HEK293 (cell line): ENCODE results near the gene HNRNPL.

ENCODE experiments used
- BCL11A ChIP-seq: fragments of 450-650 bp; formaldehyde crosslinking; IDR thresholded peaks from 2 replicates; pipeline ENCODE4 v1.5.1; 2016; ENCODE audit warnings: low read depth, missing biosample characterization, missing genetic modification characterization
- EGR2 ChIP-seq: fragments of 450-650 bp; formaldehyde crosslinking; IDR thresholded peaks from 2 replicates; pipeline ENCODE4 v1.5.1; 2016; ENCODE audit warnings: low read depth, missing biosample characterization, missing genetic modification characterization
- FEZF1 ChIP-seq: fragments of 450-650 bp; formaldehyde crosslinking; IDR thresholded peaks from 2 replicates; pipeline ENCODE4 v1.5.1; 2016; ENCODE audit warnings: missing biosample characterization, missing genetic modification characterization
- GLI4 ChIP-seq: fragments of 450-650 bp; formaldehyde crosslinking; IDR thresholded peaks from 2 replicates; pipeline ENCODE4 v1.5.1; 2016; ENCODE audit warnings: missing biosample characterization, missing genetic modification characterization
- KLF10 ChIP-seq: fragments of 450-650 bp; IDR thresholded peaks from 2 replicates; pipeline ENCODE4 v1.5.1; 2018; ENCODE audit warnings: missing biosample characterization, mild to moderate bottlenecking, missing genetic modification characterization
- KLF8 ChIP-seq: fragments of 450-650 bp; formaldehyde crosslinking; IDR thresholded peaks from 2 replicates; pipeline ENCODE4 v1.5.1; 2016; ENCODE audit warnings: missing biosample characterization, missing genetic modification characterization
- PRDM6 ChIP-seq: fragments of 450-650 bp; formaldehyde crosslinking; IDR thresholded peaks from 2 replicates; pipeline ENCODE4 v1.5.1; 2017; ENCODE audit warnings: missing biosample characterization, missing genetic modification characterization
- RBAK ChIP-seq: fragments of 450-650 bp; formaldehyde crosslinking; IDR thresholded peaks from 2 replicates; pipeline ENCODE4 v1.5.1; 2016; ENCODE audit warnings: missing biosample characterization, missing genetic modification characterization
- ZBTB48 ChIP-seq: fragments of 450-650 bp; formaldehyde crosslinking; IDR thresholded peaks from 2 replicates; pipeline ENCODE4 v1.5.1; 2016; ENCODE audit warnings: missing biosample characterization, missing genetic modification characterization
- ZBTB8A ChIP-seq: fragments of 450-650 bp; formaldehyde crosslinking; IDR thresholded peaks from 2 replicates; pipeline ENCODE4 v1.5.1; 2016; ENCODE audit warnings: missing biosample characterization, missing genetic modification characterization
- ZFP3 ChIP-seq: fragments of 450-650 bp; formaldehyde crosslinking; IDR thresholded peaks from 2 replicates; pipeline ENCODE4 v1.5.1; 2016; ENCODE audit warnings: low read depth, missing biosample characterization, missing genetic modification characterization
- ZFP69B ChIP-seq: fragments of 450-650 bp; formaldehyde crosslinking; IDR thresholded peaks from 2 replicates; pipeline ENCODE4 v1.5.1; 2016; ENCODE audit warnings: missing biosample characterization, missing genetic modification characterization
- ZNF146 ChIP-seq: fragments of 450-650 bp; formaldehyde crosslinking; IDR thresholded peaks from 2 replicates; pipeline ENCODE4 v1.5.1; 2016; ENCODE audit warnings: missing biosample characterization, missing genetic modification characterization
- ZNF223 ChIP-seq: fragments of 450-650 bp; formaldehyde crosslinking; IDR thresholded peaks from 2 replicates; pipeline ENCODE4 v1.5.1; 2016; ENCODE audit warnings: missing biosample characterization, missing genetic modification characterization
- ZNF23 ChIP-seq: fragments of 450-650 bp; formaldehyde crosslinking; IDR thresholded peaks from 2 replicates; pipeline ENCODE4 v1.5.1; 2016; ENCODE audit warnings: missing biosample characterization, missing genetic modification characterization, borderline replicate concordance
- ZNF239 ChIP-seq: fragments of 450-650 bp; formaldehyde crosslinking; IDR thresholded peaks from 2 replicates; pipeline ENCODE4 v1.5.1; 2016; ENCODE audit warnings: missing biosample characterization, missing genetic modification characterization
- ZNF266 ChIP-seq: fragments of 450-650 bp; formaldehyde crosslinking; IDR thresholded peaks from 2 replicates; pipeline ENCODE4 v1.5.1; 2016; ENCODE audit warnings: missing biosample characterization, missing genetic modification characterization, low read depth
- ZNF350 ChIP-seq: fragments of 450-650 bp; formaldehyde crosslinking; IDR thresholded peaks from 2 replicates; pipeline ENCODE4 v1.5.0; 2017; ENCODE audit warnings: missing biosample characterization, mild to moderate bottlenecking, missing genetic modification characterization
- ZNF354C ChIP-seq: fragments of 450-650 bp; formaldehyde crosslinking; IDR thresholded peaks from 2 replicates; pipeline ENCODE4 v1.5.1; 2016; ENCODE audit warnings: missing biosample characterization, missing genetic modification characterization, low read depth, borderline replicate concordance
- ZNF473 ChIP-seq: fragments of 450-650 bp; formaldehyde crosslinking; IDR thresholded peaks from 2 replicates; pipeline ENCODE4 v1.5.1; 2017; ENCODE audit warnings: missing biosample characterization, missing genetic modification characterization
- ZNF488 ChIP-seq: fragments of 450-650 bp; formaldehyde crosslinking; IDR thresholded peaks from 2 replicates; pipeline ENCODE4 v1.5.1; 2016; ENCODE audit warnings: missing biosample characterization, missing genetic modification characterization
- ZNF514 ChIP-seq: fragments of 450-650 bp; formaldehyde crosslinking; IDR thresholded peaks from 2 replicates; pipeline ENCODE4 v1.5.1; 2016; ENCODE audit warnings: missing biosample characterization, missing genetic modification characterization
- ZNF544 ChIP-seq: fragments of 450-650 bp; formaldehyde crosslinking; IDR thresholded peaks from 2 replicates; pipeline ENCODE4 v1.5.0; 2017; ENCODE audit warnings: missing biosample characterization, missing genetic modification characterization
- ZNF596 ChIP-seq: fragments of 450-650 bp; IDR thresholded peaks from 2 replicates; pipeline ENCODE4 v1.5.0; 2018; ENCODE audit warnings: missing biosample characterization, mild to moderate bottlenecking, missing genetic modification characterization, moderate library complexity
- ZNF600 ChIP-seq: fragments of 450-650 bp; formaldehyde crosslinking; IDR thresholded peaks from 2 replicates; pipeline ENCODE4 v1.5.1; 2016; ENCODE audit warnings: missing biosample characterization, missing genetic modification characterization
- ZNF624 ChIP-seq: fragments of 450-650 bp; formaldehyde crosslinking; IDR thresholded peaks from 2 replicates; pipeline ENCODE4 v1.5.1; 2017; ENCODE audit warnings: missing biosample characterization, missing genetic modification characterization
- ZNF645 ChIP-seq: fragments of 450-650 bp; formaldehyde crosslinking; IDR thresholded peaks from 2 replicates; pipeline ENCODE4; 2016; ENCODE audit warnings: missing biosample characterization, missing genetic modification characterization
- ZNF654 ChIP-seq: fragments of 450-650 bp; formaldehyde crosslinking; IDR thresholded peaks from 2 replicates; pipeline ENCODE4 v1.5.1; 2016; ENCODE audit warnings: low read depth, missing biosample characterization, missing genetic modification characterization
- ZNF677 ChIP-seq: fragments of 450-650 bp; IDR thresholded peaks from 2 replicates; pipeline ENCODE4 v1.5.0; 2018; ENCODE audit warnings: missing biosample characterization, mild to moderate bottlenecking, missing genetic modification characterization, moderate library complexity
- ZNF692 ChIP-seq: fragments of 450-650 bp; formaldehyde crosslinking; IDR thresholded peaks from 2 replicates; pipeline ENCODE4 v1.5.1; 2016; ENCODE audit warnings: missing biosample characterization, missing genetic modification characterization
- ZNF701 ChIP-seq: fragments of 450-650 bp; formaldehyde crosslinking; IDR thresholded peaks from 2 replicates; pipeline ENCODE4 v1.5.1; 2016; ENCODE audit warnings: missing biosample characterization, missing genetic modification characterization
- ZNF707 ChIP-seq: fragments of 450-650 bp; formaldehyde crosslinking; IDR thresholded peaks from 2 replicates; pipeline ENCODE4 v1.5.1; 2016; ENCODE audit warnings: missing biosample characterization, missing genetic modification characterization
- ZNF768 ChIP-seq: fragments of 450-650 bp; formaldehyde crosslinking; IDR thresholded peaks from 2 replicates; pipeline ENCODE4 v1.5.1; 2018; ENCODE audit warnings: missing biosample characterization, mild to moderate bottlenecking, missing genetic modification characterization
- ZNF777 ChIP-seq: fragments of 450-650 bp; formaldehyde crosslinking; IDR thresholded peaks from 2 replicates; pipeline ENCODE4 v1.5.1; 2017; ENCODE audit warnings: missing biosample characterization, missing genetic modification characterization, borderline replicate concordance
- ZNF792 ChIP-seq: fragments of 450-650 bp; formaldehyde crosslinking; IDR thresholded peaks from 2 replicates; pipeline ENCODE4 v1.5.1; 2016; ENCODE audit warnings: missing biosample characterization, missing genetic modification characterization
- ZNF830 ChIP-seq: fragments of 450-650 bp; IDR thresholded peaks from 2 replicates; pipeline ENCODE4 v1.5.0; 2018; ENCODE audit warnings: missing biosample characterization, missing genetic modification characterization, low read depth, mild to moderate bottlenecking, moderate library complexity

Gene HNRNPL

GRCh38 chr19:38898788-38899446, 49.1 kb upstream of the HNRNPL start (continued):
- no peak for TF ChIP-seq ZNF514 (tag by site-specific recombination)
- TF ChIP-seq ZNF677 (tag by site-specific recombination), result no peak
- no peak for TF ChIP-seq GLI4 (tag by site-specific recombination)
- TF ChIP-seq ZNF777, result no peak
- no peak; the same call in none of the 2 replicates for TF ChIP-seq ZNF692 (tag by site-specific recombination)
- TF ChIP-seq KLF8 (tag by site-specific recombination), result no peak
- TF ChIP-seq ZNF350 (tag by site-specific recombination), result no peak
- no peak for TF ChIP-seq ZBTB8A (tag by site-specific recombination)
- TF ChIP-seq ZNF239, result no peak
- no peak for TF ChIP-seq ZNF473 (tag by site-specific recombination)
- TF ChIP-seq ZNF223, result peak; percentile 65; the same call in 1 of the 2 replicates
- TF ChIP-seq ZNF354C, result no peak
- 0 out of 2 replicates have a peak, but pooled peaks have one; percentile 81 for TF ChIP-seq ZNF645 (tag by site-specific recombination)
- no peak for TF ChIP-seq ZNF701
- no peak for TF ChIP-seq ZNF544
- peak; percentile 91 for TF ChIP-seq ZBTB48 (tag by site-specific recombination)
- no peak for TF ChIP-seq ZNF768 (tag by site-specific recombination)
- TF ChIP-seq ZNF624, result 0 out of 2 replicates have a peak, but pooled peaks have one; percentile 32
- peak; percentile 87; the same call in 1 of the 2 replicates for TF ChIP-seq ZNF792 (tag by site-specific recombination)
- TF ChIP-seq ZNF600, result no peak; the same call in 1 of the 2 replicates
- TF ChIP-seq PRDM6 (tag by site-specific recombination), result no peak
- TF ChIP-seq ZFP69B (tag by site-specific recombination), result peak; percentile 64; the same call in 1 of the 2 replicates
- no peak for TF ChIP-seq ZFP3 (tag by site-specific recombination)
- TF ChIP-seq ZNF146, result peak; percentile 42; the same call in 1 of the 2 replicates
- TF ChIP-seq ZNF23 (tag by site-specific recombination), result no peak
- TF ChIP-seq FEZF1, result no peak
- TF ChIP-seq ZNF488, result no peak
- no peak for TF ChIP-seq ZNF654 (tag by site-specific recombination)
- TF ChIP-seq ZNF266 (tag by site-specific recombination), result 0 out of 2 replicates have a peak, but pooled peaks have one; percentile 11
- TF ChIP-seq ZNF596, result no peak
- no peak for TF ChIP-seq ZNF707
- peak; percentile 33; the same call in 1 of the 2 replicates for TF ChIP-seq EGR2 (tag by site-specific recombination)
- no peak for TF ChIP-seq BCL11A (tag by site-specific recombination)
- no peak for TF ChIP-seq ZNF830 (tag by site-specific recombination)
- no peak for TF ChIP-seq RBAK
- TF ChIP-seq KLF10 (tag by site-specific recombination), result no peak
